ENCODE measurements around the gene DIP2A.

Gene DIP2A

GRCh38 chr21:46546799-46547198, 88.1 kb downstream of the DIP2A start:
- H3K9me3 ChIP-seq (ENCODE audit: control insufficient read depth, low read length), result no peaks in the 10 kb centered on the region
- H3K36me3 ChIP-seq (ENCODE audit: control insufficient read depth, insufficient read depth, low read length), result peaks cover 94% of the 10 kb centered on the region
- no peak overlapping the region for H3K4me3 ChIP-seq (ENCODE audit: extremely low read depth, insufficient read depth, low read length, poor library complexity, severe bottlenecking)
- 96% methylated on average over 14 of the region's 15 CpGs for WGBS, 2 experiments (ENCODE audit: insufficient coverage in 2 of 2)
- H3K27ac ChIP-seq (ENCODE audit: low read depth, low read length, severe bottlenecking), result no peak overlapping the region
- no peaks in the 10 kb centered on the region for H3K4me1 ChIP-seq (ENCODE audit: control insufficient read depth, insufficient read depth, low read length, poor library complexity, severe bottlenecking)

- Histone ChIP-seq H3K9me3 (ENCODE audit: control insufficient read depth, low read length) (no peaks in the 10 kb centered on the region), H3K4me3 (ENCODE audit: extremely low read depth, insufficient read depth, low read length, poor library complexity, severe bottlenecking) (no peak overlapping the region), H3K4me1 (ENCODE audit: control insufficient read depth, insufficient read depth, low read length, poor library complexity, severe bottlenecking) (no peaks in the 10 kb centered on the region), H3K27ac (ENCODE audit: low read depth, low read length, severe bottlenecking) (no peak overlapping the region), H3K36me3 (ENCODE audit: control insufficient read depth, insufficient read depth, low read length) (peaks cover 97% of the 10 kb centered on the region)
- WGBS, 2 experiments (ENCODE audit: insufficient coverage in 2 of 2), result 96% methylated on average over 12 to 16 of the region's 18 CpGs
Observed at GRCh38 chr21:46549650-46550049, 91.0 kb downstream of the DIP2A start.

- Histone ChIP-seq H3K9me3 (ENCODE audit: control insufficient read depth, low read length) (no peaks in the 10 kb centered on the region), H3K4me1 (ENCODE audit: control insufficient read depth, insufficient read depth, low read length, poor library complexity, severe bottlenecking) (no peaks in the 10 kb centered on the region), H3K36me3 (ENCODE audit: control insufficient read depth, insufficient read depth, low read length) (peaks cover 97% of the 10 kb centered on the region), H3K4me3 (ENCODE audit: extremely low read depth, insufficient read depth, low read length, poor library complexity, severe bottlenecking) (no peak overlapping the region), H3K27ac (ENCODE audit: low read depth, low read length, severe bottlenecking) (no peak overlapping the region)
- 97% methylated on average over 12 of the region's 12 CpGs for WGBS, 2 experiments (ENCODE audit: insufficient coverage in 2 of 2)
Observed at GRCh38 chr21:46550116-46550941, 91.6 kb downstream of the DIP2A start.

- H3K4me3 ChIP-seq (ENCODE audit: extremely low read depth, insufficient read depth, low read length, poor library complexity, severe bottlenecking), result no peak overlapping the region
- H3K36me3 ChIP-seq (ENCODE audit: control insufficient read depth, insufficient read depth, low read length), result peaks cover 97% of the 10 kb centered on the region
- WGBS, 2 experiments (ENCODE audit: insufficient coverage in 2 of 2), result 93 to 96% methylated on average over 20 to 21 of the region's 24 CpGs
- no peaks in the 10 kb centered on the region for H3K4me1 ChIP-seq (ENCODE audit: control insufficient read depth, insufficient read depth, low read length, poor library complexity, severe bottlenecking)
- H3K9me3 ChIP-seq (ENCODE audit: control insufficient read depth, low read length), result no peaks in the 10 kb centered on the region
- H3K27ac ChIP-seq (ENCODE audit: low read depth, low read length, severe bottlenecking), result peak overlapping the region; percentile 8
Observed at GRCh38 chr21:46551636-46552241, 93.0 kb downstream of the DIP2A start.

- H3K4me3 ChIP-seq (ENCODE audit: extremely low read depth, insufficient read depth, low read length, poor library complexity, severe bottlenecking), result no peak overlapping the region
- H3K27ac ChIP-seq (ENCODE audit: low read depth, low read length, severe bottlenecking), result peak overlapping the region; percentile 8
- H3K4me1 ChIP-seq (ENCODE audit: control insufficient read depth, insufficient read depth, low read length, poor library complexity, severe bottlenecking), result no peaks in the 10 kb centered on the region
- no peaks in the 10 kb centered on the region for H3K9me3 ChIP-seq (ENCODE audit: control insufficient read depth, low read length)
- peaks cover 97% of the 10 kb centered on the region for H3K36me3 ChIP-seq (ENCODE audit: control insufficient read depth, insufficient read depth, low read length)
- 100% methylated on average over 1 to 5 of the region's 5 CpGs for WGBS, 2 experiments (ENCODE audit: insufficient coverage in 2 of 2)
Observed at GRCh38 chr21:46552274-46552673, 93.6 kb downstream of the DIP2A start.

GRCh38 chr21:46552865-46553379, 94.2 kb downstream of the DIP2A start:
- peaks cover 97% of the 10 kb centered on the region for H3K36me3 ChIP-seq (ENCODE audit: control insufficient read depth, insufficient read depth, low read length)
- H3K4me1 ChIP-seq (ENCODE audit: control insufficient read depth, insufficient read depth, low read length, poor library complexity, severe bottlenecking), result no peaks in the 10 kb centered on the region
- no peak overlapping the region for H3K4me3 ChIP-seq (ENCODE audit: extremely low read depth, insufficient read depth, low read length, poor library complexity, severe bottlenecking)
- WGBS, 2 experiments (ENCODE audit: insufficient coverage in 2 of 2), result 95 to 96% methylated on average over 4 of the region's 5 CpGs
- no peak overlapping the region for H3K27ac ChIP-seq (ENCODE audit: low read depth, low read length, severe bottlenecking)
- H3K9me3 ChIP-seq (ENCODE audit: control insufficient read depth, low read length), result no peaks in the 10 kb centered on the region

- WGBS, 2 experiments (ENCODE audit: insufficient coverage in 2 of 2), result 95 to 97% methylated on average over 10 to 12 of the region's 13 CpGs
- Histone ChIP-seq H3K36me3 (ENCODE audit: control insufficient read depth, insufficient read depth, low read length) (peaks cover 93% of the 10 kb centered on the region), H3K9me3 (ENCODE audit: control insufficient read depth, low read length) (no peaks in the 10 kb centered on the region), H3K4me3 (ENCODE audit: extremely low read depth, insufficient read depth, low read length, poor library complexity, severe bottlenecking) (no peak overlapping the region), H3K4me1 (ENCODE audit: control insufficient read depth, insufficient read depth, low read length, poor library complexity, severe bottlenecking) (no peaks in the 10 kb centered on the region), H3K27ac (ENCODE audit: low read depth, low read length, severe bottlenecking) (no peak overlapping the region)
Observed at GRCh38 chr21:46553993-46554392, 95.3 kb downstream of the DIP2A start.

GRCh38 chr21:46554431-46555224, 95.9 kb downstream of the DIP2A start:
- H3K9me3 ChIP-seq (ENCODE audit: control insufficient read depth, low read length), result no peaks in the 10 kb centered on the region
- WGBS, 2 experiments (ENCODE audit: insufficient coverage in 2 of 2), result 95 to 97% methylated on average over 20 to 24 of the region's 30 CpGs
- H3K4me1 ChIP-seq (ENCODE audit: control insufficient read depth, insufficient read depth, low read length, poor library complexity, severe bottlenecking), result no peaks in the 10 kb centered on the region
- H3K4me3 ChIP-seq (ENCODE audit: extremely low read depth, insufficient read depth, low read length, poor library complexity, severe bottlenecking), result no peak overlapping the region
- peaks cover 94% of the 10 kb centered on the region for H3K36me3 ChIP-seq (ENCODE audit: control insufficient read depth, insufficient read depth, low read length)
- H3K27ac ChIP-seq (ENCODE audit: low read depth, low read length, severe bottlenecking), result no peak overlapping the region

- H3K9me3 ChIP-seq (ENCODE audit: control insufficient read depth, low read length), result no peaks in the 10 kb centered on the region
- WGBS, 2 experiments (ENCODE audit: insufficient coverage in 2 of 2), result 91 to 92% methylated on average over 6 to 9 of the region's 9 CpGs
- peaks cover 94% of the 10 kb centered on the region for H3K36me3 ChIP-seq (ENCODE audit: control insufficient read depth, insufficient read depth, low read length)
- H3K27ac ChIP-seq (ENCODE audit: low read depth, low read length, severe bottlenecking), result no peak overlapping the region
- no peaks in the 10 kb centered on the region for H3K4me1 ChIP-seq (ENCODE audit: control insufficient read depth, insufficient read depth, low read length, poor library complexity, severe bottlenecking)
- H3K4me3 ChIP-seq (ENCODE audit: extremely low read depth, insufficient read depth, low read length, poor library complexity, severe bottlenecking), result no peak overlapping the region
Observed at GRCh38 chr21:46555225-46555617, 96.5 kb downstream of the DIP2A start.

- Histone ChIP-seq H3K9me3 (ENCODE audit: control insufficient read depth, low read length) (no peaks in the 10 kb centered on the region), H3K4me1 (ENCODE audit: control insufficient read depth, insufficient read depth, low read length, poor library complexity, severe bottlenecking) (no peaks in the 10 kb centered on the region), H3K4me3 (ENCODE audit: extremely low read depth, insufficient read depth, low read length, poor library complexity, severe bottlenecking) (no peak overlapping the region), H3K27ac (ENCODE audit: low read depth, low read length, severe bottlenecking) (no peak overlapping the region), H3K36me3 (ENCODE audit: control insufficient read depth, insufficient read depth, low read length) (peaks cover 94% of the 10 kb centered on the region)
- WGBS, 2 experiments (ENCODE audit: insufficient coverage in 2 of 2), result 94 to 96% methylated on average over 12 to 16 of the region's 16 CpGs
Observed at GRCh38 chr21:46555678-46556077, 97.0 kb downstream of the DIP2A start.
